Skeletal muscle satellite cell (primary cell): ENCODE data around the gene CYTH1.

Experiments used
- H3K27me3 ChIP-seq: 2 replicates; pipeline ENCODE4 v1.7.0; 2013; ENCODE audit warnings: low read length; ENCODE audit not compliant: control insufficient read depth, insufficient read depth
- H3K36me3 ChIP-seq: 2 replicates; pipeline ENCODE4 v1.7.0; 2013; ENCODE audit warnings: mild to moderate bottlenecking, control low read depth, low read length; ENCODE audit not compliant: insufficient read depth
- H3K4me1 ChIP-seq: 2 replicates; pipeline ENCODE4 v1.7.0; 2013; ENCODE audit warnings: low read length; ENCODE audit not compliant: control insufficient read depth, insufficient read depth
- H3K4me2 ChIP-seq: 2 replicates; pipeline ENCODE4 v1.7.0; 2013; ENCODE audit warnings: mild to moderate bottlenecking, low read length
- H3K4me3 ChIP-seq: 2 replicates; pipeline ENCODE4 v1.7.0; 2013; ENCODE audit warnings: low read length
- H3K9ac ChIP-seq: 2 replicates; pipeline ENCODE4 v1.7.0; 2013; ENCODE audit warnings: mild to moderate bottlenecking, low read depth, low read length, moderate library complexity
- H3K9me3 ChIP-seq: replicated peaks from 2 replicates; pipeline ENCODE4 v1.7.0; 2013; ENCODE audit warnings: mild to moderate bottlenecking, control low read depth, low read length

The CYTH1 gene

DNA sequence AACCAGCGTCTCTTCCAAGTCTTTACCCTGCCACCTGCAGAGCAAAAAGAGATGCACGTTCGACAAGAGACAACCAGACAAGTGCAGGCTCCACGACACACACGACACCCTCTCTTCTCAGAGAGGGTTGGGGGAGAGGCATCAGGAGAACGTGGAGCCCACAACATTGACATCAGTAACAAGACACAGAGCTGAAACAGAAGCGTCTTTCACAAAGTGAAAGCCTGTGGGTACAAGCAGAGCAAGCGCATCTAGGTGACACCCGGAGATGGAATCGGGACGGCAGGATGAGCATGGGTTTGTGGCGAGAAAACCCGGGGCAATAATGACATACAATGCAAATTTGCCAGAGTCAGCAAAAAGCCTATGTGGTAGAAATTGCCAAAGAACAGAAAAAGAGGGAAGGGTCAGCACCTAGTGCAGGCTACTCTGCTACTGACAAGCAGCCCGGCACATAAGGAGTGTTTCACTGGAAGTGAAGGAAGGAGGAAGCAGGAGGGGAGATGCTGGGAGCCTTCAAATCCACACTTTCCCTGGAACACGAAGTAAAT lies 89.5 kb downstream of the CYTH1 start:
- Histone ChIP-seq H3K9me3 (no peaks in the 10 kb centered on the region), H3K4me3 (no peak overlapping the region), H3K27me3 (no peaks in the 10 kb centered on the region), H3K9ac (no peak overlapping the region), H3K36me3 (peaks cover 12% of the 10 kb centered on the region), H3K4me2 (no peak overlapping the region), H3K4me1 (peaks cover 8% of the 10 kb centered on the region)

DNA sequence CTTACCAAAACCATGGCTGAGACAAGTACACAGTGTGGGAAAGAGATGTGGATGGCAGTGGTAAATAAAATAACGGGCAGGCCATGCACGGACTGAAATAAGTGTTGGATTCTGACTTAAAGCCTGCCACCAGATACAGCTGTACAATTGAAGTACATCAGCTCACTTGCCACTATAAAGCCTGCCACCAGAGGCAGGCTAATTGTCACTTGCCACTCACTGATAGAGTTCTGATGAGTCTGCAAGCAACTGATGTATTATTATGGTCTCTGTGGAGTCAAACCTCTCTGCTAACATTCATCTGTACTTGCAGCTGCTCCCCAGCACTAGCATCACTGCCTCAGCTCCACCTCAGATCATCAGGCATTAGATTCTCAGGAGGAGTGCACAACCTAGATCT lies 93.0 kb downstream of the CYTH1 start:
- Histone ChIP-seq H3K4me2 (no peak overlapping the region), H3K9me3 (no peaks in the 10 kb centered on the region), H3K36me3 (peaks cover 13% of the 10 kb centered on the region), H3K4me3 (no peak overlapping the region), H3K9ac (no peak overlapping the region), H3K27me3 (no peaks in the 10 kb centered on the region), H3K4me1 (no peaks in the 10 kb centered on the region)

DNA sequence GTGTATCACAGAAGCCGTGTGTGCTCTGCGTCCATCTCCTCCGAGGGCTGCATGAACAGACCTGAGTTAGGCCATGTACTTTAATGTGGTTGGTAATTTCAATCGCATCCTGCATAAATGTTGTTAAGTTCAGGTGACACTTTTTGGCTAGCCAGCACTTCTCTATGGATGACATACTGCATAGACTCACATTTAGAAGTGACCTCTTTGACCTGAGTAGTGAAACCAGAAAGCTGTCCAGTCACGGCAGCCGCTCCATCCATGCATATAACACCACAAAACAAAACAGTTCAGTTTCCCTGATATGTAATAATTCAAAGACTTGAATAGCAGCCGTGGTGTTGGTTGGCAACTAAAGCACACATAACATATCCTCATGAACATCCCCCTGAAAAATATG lies 94.1 kb downstream of the CYTH1 start:
- H3K27me3 ChIP-seq = no peaks in the 10 kb centered on the region
- H3K36me3 ChIP-seq = peaks cover 13% of the 10 kb centered on the region
- H3K4me3 ChIP-seq = no peak overlapping the region
- H3K4me2 ChIP-seq = no peak overlapping the region
- no peaks in the 10 kb centered on the region for H3K4me1 ChIP-seq
- H3K9me3 ChIP-seq = no peaks in the 10 kb centered on the region
- H3K9ac ChIP-seq = no peak overlapping the region

DNA sequence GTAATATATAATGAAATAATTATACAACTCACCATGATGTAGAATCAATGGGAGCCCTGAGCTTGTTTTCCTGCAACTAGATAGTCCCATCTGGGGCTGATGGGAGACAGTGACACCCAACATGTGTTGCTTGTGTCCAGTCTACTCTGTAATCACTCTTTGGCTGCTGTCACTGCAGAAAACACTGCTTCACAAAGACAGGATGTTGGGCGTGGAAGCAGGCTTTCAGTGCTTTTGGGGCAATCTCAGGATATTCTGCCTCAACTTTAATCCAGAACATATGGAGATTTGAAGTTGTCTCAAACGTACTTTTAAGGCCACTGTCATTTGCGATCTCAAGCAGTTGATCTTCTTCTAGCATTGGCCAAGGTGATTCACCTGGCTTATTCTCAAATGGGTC lies 94.9 kb downstream of the CYTH1 start:
- Histone ChIP-seq H3K9ac (no peak overlapping the region), H3K27me3 (no peaks in the 10 kb centered on the region), H3K4me3 (no peak overlapping the region), H3K4me1 (no peaks in the 10 kb centered on the region), H3K36me3 (peaks cover 13% of the 10 kb centered on the region), H3K9me3 (no peaks in the 10 kb centered on the region), H3K4me2 (no peak overlapping the region)

DNA sequence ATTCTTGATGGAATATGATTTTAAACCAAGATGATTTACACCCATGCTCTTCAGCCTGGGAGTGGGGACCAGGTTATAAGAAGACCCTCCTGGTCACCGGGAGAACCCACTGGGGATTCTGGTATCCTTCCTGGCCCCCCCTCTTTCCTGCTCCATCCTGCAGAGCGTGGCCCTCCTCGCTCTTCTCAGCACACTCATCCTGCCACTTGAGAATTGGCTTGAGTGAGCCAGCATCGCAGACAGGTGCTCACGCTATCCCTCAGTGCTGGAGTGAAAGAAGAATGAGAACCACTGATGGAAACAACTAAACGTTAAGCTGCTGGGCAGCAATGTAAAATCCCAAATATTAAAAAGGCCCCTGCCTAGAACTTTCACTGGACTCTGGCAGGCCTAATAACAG lies 98.0 kb downstream of the CYTH1 start:
- Histone ChIP-seq H3K27me3 (no peaks in the 10 kb centered on the region), H3K9ac (no peak overlapping the region), H3K4me2 (no peak overlapping the region), H3K36me3 (peaks cover 25% of the 10 kb centered on the region), H3K4me3 (no peak overlapping the region), H3K9me3 (no peaks in the 10 kb centered on the region), H3K4me1 (peaks cover 25% of the 10 kb centered on the region)

DNA sequence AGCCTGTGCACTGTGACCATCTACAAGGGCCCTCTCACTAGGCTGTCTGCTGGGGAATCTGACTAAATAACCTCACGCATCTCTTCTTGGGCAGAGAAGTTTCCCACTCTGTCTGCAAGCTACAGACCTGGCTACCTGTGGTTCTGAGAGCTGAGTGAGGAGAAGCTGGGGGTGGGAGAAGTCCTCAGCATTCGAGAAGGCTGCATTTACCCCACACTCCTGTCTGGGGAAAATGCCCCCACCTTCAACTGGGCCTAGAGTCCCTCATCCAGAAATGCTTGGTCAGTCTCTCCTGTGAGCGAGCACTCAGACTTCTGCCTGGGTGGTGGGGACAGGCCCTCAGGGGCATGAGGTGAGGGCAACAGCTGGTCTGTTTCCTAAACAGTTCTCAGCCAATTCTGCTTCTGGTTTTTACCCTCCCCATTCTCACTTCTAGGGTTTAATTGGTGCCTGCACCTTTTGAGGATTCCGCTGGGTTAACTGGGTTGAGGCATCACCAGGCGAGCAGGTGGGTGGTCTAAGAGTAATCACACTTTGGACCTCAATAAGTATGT lies 98.6 kb downstream of the CYTH1 start:
- Histone ChIP-seq H3K36me3 (peaks cover 30% of the 10 kb centered on the region), H3K4me3 (no peak overlapping the region), H3K4me2 (no peak overlapping the region), H3K27me3 (no peaks in the 10 kb centered on the region), H3K4me1 (peaks cover 31% of the 10 kb centered on the region), H3K9me3 (no peaks in the 10 kb centered on the region), H3K9ac (no peak overlapping the region)

DNA sequence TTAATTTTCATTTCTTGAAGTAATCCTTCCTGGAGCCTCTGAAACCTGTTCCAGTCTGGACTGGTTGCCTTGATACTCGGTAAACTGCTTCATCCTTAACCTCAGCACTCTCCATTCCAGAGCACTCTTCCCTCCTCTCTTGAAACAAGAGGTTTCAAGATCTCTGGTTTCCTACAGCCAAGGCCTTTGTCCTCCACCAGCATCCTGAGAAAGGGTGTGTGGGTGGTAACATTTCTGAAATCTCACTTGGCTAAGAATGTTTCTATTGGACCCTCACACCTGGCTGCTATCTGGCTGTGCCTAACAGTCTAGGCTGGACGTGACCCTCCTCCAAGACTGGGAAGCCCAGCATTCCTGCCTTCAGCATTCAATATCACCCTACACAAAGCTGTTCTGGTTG lies 99.7 kb downstream of the CYTH1 start:
- Histone ChIP-seq H3K9ac (no peak overlapping the region), H3K4me2 (no peak overlapping the region), H3K36me3 (peaks cover 19% of the 10 kb centered on the region), H3K4me3 (no peak overlapping the region), H3K27me3 (no peaks in the 10 kb centered on the region), H3K4me1 (peaks cover 38% of the 10 kb centered on the region), H3K9me3 (no peaks in the 10 kb centered on the region)

DNA sequence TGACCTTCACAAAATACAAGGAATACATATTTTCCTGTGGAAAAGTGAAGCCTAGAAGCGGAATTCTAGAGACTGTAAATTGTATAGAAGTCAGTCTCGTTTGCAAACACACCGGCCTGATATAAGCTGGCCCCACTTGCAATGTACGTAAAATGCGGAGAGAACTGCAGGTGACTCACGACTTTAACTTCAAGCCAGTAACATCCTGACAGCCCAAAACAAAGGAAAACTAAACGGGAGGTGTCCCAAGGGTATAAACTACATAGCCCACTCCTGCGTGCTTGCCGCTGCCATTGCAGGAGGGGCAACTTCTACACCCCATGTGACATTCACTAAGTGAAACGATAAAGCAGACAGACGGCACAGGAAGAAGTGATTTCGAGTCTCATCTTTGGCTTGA lies 101.6 kb downstream of the CYTH1 start:
- H3K9me3 ChIP-seq = no peaks in the 10 kb centered on the region
- H3K4me2 ChIP-seq = peak overlapping the region; percentile 50
- H3K9ac ChIP-seq = peak overlapping the region; percentile 63
- H3K4me1 ChIP-seq = peaks cover 39% of the 10 kb centered on the region
- peak overlapping the region; percentile 36 for H3K4me3 ChIP-seq
- no peaks in the 10 kb centered on the region for H3K27me3 ChIP-seq
- peaks cover 17% of the 10 kb centered on the region for H3K36me3 ChIP-seq

DNA sequence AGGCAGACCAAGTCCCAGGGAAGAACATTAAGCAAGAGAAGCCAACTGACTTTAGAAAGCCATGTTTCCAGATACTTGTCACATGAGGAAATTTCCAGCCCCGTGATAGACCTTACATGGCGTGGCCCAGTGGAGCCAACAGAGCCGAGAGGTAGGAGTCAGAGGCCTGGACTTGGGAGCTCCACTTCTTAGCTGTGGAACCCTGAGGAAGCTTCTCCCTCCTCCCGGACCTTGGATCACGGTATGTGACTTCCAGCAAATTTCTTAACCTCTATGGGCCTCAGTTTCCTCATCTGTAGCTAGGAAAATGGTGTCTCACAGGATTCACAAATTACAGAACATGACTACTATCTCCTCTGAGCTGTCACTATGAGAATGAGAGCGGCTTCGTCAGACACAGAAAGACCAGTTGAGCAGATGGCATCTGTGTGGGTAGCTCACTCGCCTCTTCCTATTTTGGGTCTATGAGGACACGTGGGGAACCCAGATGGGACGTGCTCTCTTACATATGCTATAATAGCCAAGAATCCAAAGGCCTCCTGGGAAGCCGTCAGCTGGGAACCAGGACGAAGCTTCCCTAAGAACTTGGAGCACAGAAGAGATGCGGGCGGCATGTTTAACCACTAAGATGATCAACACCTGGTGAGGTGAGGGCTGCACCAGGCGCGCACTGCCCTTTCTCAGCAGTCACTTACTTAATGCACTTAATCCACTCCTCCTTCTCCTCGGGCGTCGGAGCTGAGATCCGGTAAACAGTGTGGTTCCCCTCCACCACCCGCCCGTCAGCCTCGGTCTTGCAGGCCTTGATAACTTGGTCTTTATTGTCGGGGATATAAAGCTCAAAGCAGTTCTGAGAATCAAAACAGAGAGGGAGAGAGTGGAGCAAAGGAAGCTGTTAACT lies 102.3 kb downstream of the CYTH1 start:
- H3K9ac ChIP-seq = no peak overlapping the region
- H3K4me3 ChIP-seq = no peak overlapping the region
- H3K9me3 ChIP-seq = no peaks in the 10 kb centered on the region
- peak overlapping the region; percentile 50 for H3K4me2 ChIP-seq
- H3K4me1 ChIP-seq = peaks cover 39% of the 10 kb centered on the region
- peaks cover 22% of the 10 kb centered on the region for H3K36me3 ChIP-seq
- no peaks in the 10 kb centered on the region for H3K27me3 ChIP-seq

DNA sequence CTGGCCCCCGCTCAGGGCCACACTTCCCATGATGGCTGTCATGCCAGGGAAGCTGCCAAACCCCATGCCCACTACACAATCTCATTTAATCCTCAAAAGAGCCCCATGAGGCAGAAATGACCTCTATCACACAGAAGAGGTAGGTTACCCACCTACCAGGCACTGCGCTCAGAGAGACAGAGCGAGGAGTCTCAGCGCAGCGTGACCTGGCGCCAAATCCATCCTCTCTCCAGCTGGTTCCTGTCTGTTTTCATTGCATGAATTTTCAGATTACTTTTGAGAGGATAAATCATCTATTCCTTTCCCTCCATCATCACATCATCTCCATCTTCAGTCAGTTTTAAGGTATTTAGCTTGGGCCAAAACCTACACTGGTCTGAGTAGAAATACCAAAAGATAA lies 103.4 kb downstream of the CYTH1 start:
- H3K9me3 ChIP-seq = no peaks in the 10 kb centered on the region
- H3K36me3 ChIP-seq = peaks cover 22% of the 10 kb centered on the region
- H3K4me1 ChIP-seq = peaks cover 41% of the 10 kb centered on the region
- H3K4me2 ChIP-seq = no peak overlapping the region
- no peaks in the 10 kb centered on the region for H3K27me3 ChIP-seq
- H3K4me3 ChIP-seq = no peak overlapping the region
- no peak overlapping the region for H3K9ac ChIP-seq

DNA sequence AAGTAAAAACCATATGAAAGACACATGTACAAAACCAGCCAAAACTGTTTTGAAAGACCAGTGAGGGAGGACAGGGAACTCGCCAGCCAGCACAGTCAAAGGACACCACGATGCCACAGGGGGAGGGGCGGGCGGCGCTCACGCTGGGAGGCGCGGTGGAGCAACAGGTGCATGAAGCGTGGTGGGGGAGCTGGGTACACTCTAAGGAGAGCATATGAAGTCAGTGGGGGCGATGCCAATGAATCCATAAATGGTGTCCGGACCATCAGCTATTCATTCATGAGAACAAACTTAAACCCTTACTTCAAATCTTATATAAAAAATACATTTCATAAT lies 103.9 kb downstream of the CYTH1 start:
- Histone ChIP-seq H3K4me1 (peaks cover 46% of the 10 kb centered on the region), H3K9ac (no peak overlapping the region), H3K36me3 (peaks cover 22% of the 10 kb centered on the region), H3K9me3 (no peaks in the 10 kb centered on the region), H3K4me2 (no peak overlapping the region), H3K27me3 (no peaks in the 10 kb centered on the region), H3K4me3 (no peak overlapping the region)
